GM12801 (cell line): ENCODE measurements around the gene SCAF1.

Experiments
- TF ChIP-seq, protein P1 (sequence below): IDR thresholded peaks from one replicate; pipeline ENCODE4 v1.5.1; 2011; ENCODE audit warnings: control low read depth; ENCODE audit not compliant: insufficient read length; ENCODE audit errors: extremely low read depth

SCAF1 gene, protein sequence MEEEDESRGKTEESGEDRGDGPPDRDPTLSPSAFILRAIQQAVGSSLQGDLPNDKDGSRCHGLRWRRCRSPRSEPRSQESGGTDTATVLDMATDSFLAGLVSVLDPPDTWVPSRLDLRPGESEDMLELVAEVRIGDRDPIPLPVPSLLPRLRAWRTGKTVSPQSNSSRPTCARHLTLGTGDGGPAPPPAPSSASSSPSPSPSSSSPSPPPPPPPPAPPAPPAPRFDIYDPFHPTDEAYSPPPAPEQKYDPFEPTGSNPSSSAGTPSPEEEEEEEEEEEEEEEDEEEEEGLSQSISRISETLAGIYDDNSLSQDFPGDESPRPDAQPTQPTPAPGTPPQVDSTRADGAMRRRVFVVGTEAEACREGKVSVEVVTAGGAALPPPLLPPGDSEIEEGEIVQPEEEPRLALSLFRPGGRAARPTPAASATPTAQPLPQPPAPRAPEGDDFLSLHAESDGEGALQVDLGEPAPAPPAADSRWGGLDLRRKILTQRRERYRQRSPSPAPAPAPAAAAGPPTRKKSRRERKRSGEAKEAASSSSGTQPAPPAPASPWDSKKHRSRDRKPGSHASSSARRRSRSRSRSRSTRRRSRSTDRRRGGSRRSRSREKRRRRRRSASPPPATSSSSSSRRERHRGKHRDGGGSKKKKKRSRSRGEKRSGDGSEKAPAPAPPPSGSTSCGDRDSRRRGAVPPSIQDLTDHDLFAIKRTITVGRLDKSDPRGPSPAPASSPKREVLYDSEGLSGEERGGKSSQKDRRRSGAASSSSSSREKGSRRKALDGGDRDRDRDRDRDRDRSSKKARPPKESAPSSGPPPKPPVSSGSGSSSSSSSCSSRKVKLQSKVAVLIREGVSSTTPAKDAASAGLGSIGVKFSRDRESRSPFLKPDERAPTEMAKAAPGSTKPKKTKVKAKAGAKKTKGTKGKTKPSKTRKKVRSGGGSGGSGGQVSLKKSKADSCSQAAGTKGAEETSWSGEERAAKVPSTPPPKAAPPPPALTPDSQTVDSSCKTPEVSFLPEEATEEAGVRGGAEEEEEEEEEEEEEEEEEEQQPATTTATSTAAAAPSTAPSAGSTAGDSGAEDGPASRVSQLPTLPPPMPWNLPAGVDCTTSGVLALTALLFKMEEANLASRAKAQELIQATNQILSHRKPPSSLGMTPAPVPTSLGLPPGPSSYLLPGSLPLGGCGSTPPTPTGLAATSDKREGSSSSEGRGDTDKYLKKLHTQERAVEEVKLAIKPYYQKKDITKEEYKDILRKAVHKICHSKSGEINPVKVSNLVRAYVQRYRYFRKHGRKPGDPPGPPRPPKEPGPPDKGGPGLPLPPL

DNA sequence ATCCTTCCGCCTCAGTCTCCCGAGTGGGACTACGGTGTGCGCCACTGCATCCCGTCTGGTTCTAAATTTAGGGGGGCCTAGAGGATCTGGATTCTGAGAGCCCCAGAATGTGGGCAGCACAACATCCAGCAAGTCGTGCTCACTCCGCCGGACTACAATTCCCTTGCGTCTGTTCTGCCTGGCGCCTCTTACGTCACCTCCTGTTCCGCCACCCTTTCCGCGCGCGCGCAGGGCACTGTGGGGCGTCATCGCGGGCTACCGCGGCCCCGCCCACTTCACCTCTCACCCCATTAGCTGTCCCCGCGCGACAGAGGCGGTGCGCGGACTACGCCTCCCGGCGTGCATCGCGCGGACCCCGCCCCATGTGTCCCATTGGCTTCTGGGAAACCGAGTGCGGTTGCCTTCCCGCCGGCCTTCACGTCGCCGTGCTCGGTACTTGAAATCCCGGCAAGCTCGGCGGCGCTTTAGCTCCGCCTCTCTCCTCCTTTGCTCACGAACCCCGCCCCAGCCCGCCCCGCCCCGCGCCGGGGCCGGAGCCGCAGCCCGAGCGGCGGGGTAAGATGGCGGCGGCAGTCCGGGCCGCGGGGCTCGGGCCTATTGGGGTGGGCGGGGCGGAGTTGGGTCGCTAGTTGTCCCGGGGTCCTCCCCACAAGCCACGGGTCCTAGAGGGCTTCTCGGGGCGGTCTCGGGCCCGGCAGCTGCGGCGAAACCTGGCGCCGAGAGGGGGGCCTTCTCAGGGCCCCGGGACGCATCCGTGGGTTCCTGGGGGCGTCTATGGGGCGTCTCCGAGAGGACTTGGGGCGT lies at the start of gene SCAF1:
Gene SCAF1, plus strand, starts transcription at position 522 of the 804 bp plus-strand sequence. CDS start 2,818 bp downstream, outside the sequence.
- TF ChIP-seq, protein P1, sequence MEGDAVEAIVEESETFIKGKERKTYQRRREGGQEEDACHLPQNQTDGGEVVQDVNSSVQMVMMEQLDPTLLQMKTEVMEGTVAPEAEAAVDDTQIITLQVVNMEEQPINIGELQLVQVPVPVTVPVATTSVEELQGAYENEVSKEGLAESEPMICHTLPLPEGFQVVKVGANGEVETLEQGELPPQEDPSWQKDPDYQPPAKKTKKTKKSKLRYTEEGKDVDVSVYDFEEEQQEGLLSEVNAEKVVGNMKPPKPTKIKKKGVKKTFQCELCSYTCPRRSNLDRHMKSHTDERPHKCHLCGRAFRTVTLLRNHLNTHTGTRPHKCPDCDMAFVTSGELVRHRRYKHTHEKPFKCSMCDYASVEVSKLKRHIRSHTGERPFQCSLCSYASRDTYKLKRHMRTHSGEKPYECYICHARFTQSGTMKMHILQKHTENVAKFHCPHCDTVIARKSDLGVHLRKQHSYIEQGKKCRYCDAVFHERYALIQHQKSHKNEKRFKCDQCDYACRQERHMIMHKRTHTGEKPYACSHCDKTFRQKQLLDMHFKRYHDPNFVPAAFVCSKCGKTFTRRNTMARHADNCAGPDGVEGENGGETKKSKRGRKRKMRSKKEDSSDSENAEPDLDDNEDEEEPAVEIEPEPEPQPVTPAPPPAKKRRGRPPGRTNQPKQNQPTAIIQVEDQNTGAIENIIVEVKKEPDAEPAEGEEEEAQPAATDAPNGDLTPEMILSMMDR, result no peak

DNA sequence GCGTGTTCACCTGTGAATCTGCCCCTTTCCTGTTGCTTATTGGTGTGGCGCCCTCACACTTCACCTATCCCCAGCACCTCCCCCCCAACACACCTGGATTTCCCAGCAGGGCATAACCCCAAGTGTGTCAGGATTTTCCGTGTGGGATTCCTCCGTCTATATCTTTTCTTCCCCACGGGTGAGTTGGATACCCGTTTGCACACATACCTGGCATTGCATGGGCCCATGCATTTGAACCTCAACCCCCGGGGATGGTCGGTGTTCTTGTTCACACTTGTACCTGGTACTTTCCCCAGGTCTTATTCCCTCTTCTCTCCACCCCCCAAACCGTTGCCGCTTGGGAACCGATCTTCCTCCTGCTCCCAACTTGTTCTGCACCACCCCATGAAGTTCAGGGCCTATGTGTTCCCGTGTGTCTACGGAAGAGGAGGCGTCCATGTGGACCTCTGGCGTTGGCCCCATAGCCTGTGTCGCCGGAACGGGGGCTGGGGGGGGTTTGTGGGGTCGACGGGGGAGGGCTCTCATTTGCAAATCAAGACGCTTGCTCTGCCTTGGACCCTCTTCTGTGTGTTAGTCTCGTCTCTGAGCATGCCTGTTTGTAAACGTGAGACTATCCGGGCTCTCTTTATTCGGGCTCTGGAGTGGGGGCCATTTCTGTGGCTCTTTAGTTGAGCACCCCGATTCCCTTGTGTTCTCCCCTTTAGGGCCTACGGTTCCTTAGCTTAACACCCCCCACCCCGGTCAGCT lies 49.4 kb upstream of the SCAF1 start:
- TF ChIP-seq, protein P1, result no peak

DNA sequence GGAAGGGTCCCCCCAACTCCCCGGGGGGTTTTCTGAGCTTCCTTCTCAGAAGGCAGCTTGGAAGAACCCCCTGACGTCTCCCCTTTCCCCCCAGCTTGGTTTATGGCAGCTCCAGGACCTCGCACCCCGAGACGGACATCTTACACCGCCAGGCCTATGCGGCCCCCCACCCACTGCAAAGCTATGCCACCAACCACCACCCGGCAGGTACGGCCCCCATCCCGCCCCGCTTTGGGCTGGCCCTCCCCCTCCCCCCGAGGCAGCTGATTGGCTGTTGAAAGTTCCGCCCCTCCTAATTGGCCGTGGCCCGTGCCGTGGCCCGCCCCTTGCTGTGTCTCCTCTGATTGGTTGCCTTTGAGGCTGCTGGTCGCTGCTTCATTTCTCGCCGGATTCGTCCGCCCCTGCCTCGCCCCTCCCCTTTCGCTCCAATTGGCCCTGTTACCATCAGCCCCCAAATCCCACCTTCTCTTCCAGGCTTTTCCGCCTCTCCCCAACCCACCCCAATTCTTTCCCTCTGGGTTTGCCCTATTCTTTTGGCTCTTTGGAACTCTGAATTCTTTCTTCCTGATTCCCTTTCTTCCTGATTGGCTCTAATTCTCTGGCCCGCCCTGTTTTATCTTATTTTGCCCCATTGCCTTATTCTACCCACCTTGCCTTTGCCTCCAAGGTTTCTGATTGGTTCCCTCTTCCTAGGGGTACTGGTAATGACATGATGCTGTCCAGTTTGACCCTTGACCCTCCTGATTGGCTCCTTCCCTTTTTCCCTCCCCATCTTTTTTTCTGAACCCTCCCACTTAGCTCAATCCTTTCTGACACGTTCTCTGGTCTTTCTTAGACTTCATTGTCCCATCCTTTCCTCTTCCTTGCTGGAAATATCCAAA lies 48.5 kb upstream of the SCAF1 start:
- TF ChIP-seq, protein P1, result no peak

DNA sequence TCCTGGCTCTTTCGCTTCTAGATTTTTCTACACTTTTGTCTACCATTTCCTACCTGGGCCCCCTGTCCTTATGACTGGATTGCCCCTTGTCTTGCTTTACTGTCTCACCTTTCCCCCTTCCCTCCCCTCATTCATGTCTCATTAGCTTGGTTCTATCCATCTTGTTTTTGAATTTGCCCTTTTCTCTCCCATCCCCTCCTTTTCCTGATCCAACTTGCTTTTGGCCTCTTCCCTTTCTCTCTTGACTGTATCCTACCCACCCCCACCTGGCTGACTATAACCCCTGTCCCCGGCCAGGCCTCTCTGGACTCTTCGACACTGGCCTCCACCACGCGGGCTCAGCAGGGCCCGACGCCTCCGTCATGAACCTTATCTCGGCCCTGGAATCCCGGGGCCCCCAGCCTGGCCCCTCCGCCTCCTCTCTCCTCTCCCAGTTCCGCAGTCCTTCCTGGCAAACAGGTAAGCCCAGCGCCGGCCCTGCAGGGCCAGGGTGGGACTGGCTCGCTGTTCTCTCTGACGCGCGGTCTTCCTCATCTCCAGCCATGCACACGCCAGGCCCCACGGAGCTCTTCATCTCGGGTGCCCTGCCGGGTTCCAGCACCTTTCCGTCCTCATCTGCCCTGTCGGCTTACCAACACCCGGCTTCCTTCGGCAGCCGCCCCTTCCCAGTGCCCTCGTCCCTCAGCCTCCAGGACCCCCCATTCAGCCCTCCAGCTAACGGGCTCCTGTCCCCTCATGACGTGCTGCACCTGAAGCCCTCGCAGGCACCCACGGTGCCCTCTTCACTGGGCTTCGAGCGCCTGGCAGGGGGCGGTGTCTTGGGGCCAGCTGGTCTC lies 47.6 kb upstream of the SCAF1 start:
- TF ChIP-seq, protein P1, result no peak

DNA sequence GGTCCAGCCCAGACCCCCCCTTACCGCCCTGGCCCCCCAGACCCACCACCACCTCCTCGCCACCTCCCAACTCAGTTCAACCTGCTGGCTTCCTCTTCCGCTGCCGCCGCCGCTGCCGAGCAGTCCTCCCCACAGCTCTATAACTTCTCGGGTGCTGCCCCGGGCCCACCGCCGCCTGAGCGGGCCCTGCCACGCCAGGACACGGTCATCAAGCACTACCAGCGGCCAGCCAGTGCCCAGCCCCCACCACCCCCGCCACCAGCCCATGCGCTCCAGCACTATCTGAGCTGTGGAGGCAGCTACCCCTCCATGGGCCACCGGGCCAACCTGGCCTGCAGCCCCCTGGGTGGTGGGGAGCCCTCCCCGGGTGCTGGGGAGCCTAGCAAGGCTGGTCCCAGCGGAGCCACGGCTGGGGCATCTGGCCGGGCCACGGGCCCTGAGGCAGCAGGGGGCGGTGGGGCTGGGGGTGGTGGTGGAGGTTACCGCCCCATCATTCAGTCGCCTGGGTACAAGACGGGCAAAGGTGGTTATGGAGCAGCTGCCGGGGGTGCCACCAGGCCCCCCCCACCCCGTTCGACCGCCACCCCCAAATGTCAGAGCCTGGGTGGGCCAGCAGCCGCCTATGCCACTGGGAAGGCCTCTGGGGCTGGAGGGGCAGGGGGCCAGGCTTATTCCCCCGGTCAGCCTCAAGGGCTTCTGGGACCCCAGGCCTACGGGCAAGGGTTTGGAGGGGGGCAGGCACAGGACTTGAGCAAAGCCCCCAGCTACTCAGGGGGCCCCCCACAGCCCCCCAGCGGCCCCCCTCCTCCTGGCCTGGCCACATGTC lies 46.8 kb upstream of the SCAF1 start:
- TF ChIP-seq, protein P1, result no peak
